ENCODE measurements around the gene PSRC1.
"Not testable (repeated sequence)": the region's sequence is repeated elsewhere in the genome, so short reads cannot be mapped to it uniquely, and the experiment has no call there.

Gene PSRC1

DNA sequence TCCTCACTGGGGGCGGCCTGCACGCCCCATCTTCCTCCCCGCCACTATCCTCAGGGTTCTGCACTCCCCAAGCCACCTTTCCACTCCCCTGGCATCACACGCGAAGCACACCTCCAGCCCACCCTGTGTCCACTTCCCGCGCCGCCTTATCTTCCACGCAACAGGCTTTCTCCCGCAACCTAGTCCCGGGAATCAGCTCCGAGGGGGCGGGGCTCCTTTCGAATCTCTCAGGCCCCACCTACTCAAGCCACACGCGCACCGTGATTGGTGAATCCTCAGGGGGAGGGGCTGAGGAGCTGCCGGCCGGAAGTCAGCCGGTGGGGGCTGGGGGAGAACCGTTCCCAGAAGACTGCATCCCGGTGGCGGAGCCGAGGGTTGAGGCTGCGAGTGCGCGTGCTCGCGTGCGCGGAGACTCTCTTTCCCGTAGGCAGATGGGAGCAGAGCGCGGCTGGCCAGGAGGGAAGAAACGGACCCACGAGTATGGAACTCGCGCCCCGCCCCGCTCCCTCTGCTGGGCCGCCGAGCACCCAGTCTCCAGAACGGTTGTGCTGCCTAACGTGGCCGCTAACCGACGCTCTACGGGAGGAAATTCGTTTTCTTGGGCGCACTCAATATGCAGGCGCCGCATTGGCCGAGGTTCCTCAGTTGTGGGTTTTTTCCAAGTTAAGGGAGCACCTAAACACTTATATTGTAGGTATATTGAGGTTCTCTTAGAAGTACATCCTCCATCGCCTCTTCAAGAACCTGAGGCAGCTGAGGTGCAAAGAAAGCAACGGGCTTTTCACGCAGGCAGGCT lies at the start of gene PSRC1:
PSRC1 (minus strand) TSS at position 194 of the 796 bp plus-strand sequence.
- DNase-seq (ENCODE audit: low read depth): peak; percentile 88

DNA sequence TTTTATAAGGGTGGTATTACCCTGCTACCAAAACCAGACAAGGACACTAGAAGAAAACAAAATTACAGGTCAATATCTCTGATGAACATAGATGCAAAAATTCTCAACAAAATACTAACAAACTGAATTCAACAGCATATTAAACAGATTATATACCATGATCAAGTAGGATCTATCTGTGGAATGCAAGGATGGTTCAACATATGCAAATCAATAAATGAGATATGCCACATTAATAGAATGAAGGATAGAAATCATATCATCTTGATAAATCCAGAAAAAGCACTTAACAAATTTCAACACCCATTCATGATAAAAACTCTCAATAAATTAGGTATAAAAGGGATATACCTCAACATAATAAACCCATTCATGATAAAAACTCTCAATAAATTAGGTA lies 48.2 kb upstream of the PSRC1 start:
- no peak for DNase-seq (ENCODE audit: low read depth)

DNA sequence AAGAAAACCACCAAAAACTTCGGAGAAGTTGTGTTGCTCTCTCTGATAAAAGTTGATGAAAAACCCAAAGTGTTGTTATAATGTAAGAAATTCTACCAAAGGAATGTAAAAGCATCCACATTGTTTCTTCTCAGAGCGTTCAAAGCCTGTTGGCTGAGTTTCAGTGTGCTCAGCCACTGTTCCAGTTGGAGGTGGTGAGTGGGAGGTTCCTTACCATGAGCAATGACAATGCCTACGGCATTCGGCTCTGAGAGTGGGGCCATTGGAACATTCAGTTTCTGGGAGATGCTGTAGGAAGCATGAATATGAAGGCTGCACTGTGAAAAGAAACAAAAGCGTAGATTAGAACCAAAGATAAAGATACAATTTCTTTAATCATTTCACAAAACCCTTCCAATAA lies 44.3 kb upstream of the PSRC1 start:
- no peak for DNase-seq (ENCODE audit: low read depth)

DNA sequence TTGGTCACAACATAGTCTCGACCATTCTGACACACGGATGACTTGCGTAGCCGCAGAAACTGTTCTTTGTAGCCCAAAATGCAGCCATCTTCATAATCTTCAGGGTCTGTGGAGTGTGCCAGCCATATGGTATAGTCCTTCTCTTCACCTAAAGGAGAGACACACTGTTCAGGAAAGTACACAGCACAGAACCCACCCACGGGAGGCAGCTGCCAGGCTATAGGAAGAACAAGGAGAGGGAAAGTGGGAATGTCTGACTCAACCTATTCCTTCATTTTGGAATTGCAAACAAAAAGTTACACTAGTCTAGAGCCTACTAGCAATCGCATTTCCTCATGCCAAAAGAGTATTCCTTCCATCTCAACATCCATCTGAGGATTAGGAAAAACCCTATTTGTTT lies 40.0 kb upstream of the PSRC1 start:
- DNase-seq (ENCODE audit: low read depth): no peak

DNA sequence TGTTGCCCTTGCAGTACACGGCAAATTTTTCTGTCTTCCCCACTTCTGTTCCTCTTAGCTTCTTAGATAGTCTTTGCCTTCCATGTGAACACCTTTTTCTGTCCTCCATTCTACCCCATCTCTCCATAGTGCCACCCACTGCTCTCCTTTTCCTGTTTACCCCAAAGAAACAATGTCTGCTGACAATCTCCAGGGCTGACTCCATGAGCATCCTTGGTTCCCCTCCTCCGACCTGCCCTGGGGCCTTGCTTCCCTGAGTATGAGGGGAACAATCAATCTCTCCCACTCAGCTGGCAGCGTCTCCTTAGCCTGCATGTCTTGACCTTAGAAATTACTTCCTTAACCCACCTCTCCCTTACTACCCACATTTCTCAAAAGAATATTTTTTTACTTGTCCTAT lies 36.2 kb upstream of the PSRC1 start:
- no peak for DNase-seq (ENCODE audit: low read depth)

DNA sequence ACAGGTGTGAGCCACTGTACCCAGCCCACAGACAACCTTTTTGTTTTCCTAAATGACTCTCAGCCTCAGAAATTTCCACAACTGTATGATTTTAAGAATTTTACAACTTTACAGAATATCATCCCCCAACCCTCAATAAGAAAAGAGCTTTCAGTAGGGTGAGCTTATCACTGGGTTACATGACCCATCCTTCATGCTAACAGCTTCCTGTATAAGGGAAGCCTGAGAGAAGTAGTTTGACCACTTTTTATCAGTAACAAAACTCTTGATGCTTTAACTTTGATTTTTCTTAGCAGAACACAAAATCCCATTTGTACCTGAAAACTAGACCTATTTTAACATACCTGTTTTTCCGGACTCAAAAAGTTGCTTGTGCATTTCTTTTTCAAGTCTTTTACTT lies 33.6 kb upstream of the PSRC1 start:
- no peak for DNase-seq (ENCODE audit: low read depth)

DNA sequence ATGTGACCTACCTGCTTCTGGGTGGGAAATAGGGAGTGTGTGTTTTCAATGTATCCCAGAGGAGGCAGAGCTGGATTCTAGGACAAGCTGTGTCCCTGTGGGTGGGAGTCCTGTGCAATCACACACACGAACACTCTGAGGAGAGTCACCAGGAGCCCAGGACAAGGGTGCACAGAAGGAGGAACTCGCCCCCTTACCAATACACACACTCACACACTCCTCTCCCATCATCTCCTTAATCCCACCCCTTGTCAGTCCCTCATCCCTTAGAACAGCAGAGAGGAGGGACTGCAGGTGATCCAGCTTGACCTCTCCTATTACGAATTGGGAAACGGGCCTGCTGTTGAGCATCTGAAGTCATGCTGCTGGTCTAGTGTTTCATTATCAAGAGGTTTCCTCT lies 32.3 kb upstream of the PSRC1 start:
- no peak for DNase-seq (ENCODE audit: low read depth)

DNA sequence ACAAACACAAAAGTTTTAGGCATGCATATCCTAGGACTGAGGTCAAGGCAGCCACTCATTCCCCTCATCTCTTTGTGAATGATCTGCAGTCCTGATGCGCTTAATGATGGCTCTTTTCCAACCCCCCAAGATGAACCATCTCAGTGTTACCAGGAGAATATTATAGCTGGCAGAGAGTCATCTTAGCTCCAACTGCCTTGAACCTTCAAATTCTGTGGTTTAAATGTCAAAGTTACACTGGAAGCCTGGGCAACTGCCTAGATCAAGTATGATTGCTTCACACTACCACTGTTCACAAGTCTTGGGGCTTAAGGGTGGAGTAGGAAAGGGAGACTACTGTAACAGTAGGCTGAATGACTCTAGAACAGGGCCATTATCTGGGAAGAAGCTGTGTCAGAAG lies 31.9 kb upstream of the PSRC1 start:
- DNase-seq (ENCODE audit: low read depth): no peak

DNA sequence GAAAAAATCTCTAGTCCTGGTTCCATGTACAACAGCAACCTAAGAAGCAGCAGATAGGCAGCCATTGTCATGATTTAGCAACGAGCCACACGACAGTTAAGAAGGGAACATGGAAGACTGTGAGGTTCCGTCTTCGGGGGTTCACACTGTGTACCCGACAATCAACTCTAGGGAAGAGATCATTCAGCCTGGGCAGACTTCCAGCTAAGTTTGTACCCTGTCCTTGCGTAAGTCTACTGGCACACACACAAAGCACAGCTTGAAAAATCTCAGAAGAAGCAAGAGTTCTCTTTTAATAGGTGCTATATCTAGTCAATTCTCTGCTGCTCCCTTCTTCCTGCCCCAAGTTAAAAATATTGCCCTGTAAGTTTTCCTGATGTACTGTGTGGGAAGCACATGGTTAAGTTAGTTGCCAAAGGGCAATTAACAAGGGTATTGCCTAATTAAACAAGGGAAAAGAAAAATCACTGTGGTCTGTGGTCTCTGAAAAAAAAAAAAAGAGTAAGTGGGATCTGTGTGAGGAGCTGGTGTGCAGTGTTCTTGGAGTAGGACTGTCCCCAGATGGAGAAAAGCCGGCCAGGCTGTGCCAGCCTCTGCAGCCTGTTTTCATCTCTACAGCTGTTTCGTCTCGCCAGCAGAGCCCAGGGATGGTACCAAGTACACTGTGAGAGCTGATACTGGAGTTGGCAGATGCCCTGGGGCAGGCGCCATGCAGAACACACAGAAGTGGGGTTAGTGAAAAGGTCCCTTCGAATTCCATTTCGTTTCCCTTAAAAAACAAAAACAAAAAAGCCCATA lies 30.2 kb upstream of the PSRC1 start:
- DNase-seq (ENCODE audit: low read depth): no peak

DNA sequence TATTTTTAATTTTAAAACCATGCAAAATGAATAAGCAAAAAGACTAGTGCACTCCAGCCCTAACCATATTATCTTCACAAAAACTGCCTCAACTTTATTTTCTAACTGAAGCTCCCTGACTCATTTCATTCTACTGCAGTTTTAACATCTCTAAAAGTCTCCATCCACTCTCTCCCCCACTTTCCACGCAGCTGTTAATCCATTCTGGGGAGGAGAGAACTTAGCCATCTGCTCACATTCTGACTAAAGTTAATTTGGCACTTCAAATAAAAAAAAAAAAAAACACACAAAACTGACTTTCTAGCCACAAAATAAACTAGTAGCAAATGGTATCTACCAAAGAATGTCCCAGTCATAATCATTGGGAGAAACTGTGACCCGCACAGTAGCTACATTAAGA lies 29.3 kb upstream of the PSRC1 start:
- no peak for DNase-seq (ENCODE audit: low read depth)

DNA sequence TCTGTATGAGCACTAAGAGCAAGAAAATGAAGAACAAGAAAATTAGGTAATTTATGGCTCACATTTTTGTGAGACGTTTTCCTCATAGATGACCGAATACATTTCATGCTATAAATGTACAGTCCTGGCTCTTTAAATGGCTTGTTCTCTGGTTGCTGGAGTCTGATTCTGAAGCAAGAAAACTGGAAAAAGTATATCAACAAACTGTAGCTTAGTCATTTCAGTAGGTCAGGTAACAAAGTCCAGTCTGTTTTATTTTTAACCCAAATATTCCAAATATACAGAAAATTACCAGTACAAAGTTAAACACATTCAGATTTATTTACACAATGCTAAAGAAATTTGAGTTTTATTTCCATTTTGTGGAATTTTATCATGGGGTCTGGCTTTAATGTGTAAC lies 26.4 kb upstream of the PSRC1 start:
- DNase-seq (ENCODE audit: low read depth): no peak

DNA sequence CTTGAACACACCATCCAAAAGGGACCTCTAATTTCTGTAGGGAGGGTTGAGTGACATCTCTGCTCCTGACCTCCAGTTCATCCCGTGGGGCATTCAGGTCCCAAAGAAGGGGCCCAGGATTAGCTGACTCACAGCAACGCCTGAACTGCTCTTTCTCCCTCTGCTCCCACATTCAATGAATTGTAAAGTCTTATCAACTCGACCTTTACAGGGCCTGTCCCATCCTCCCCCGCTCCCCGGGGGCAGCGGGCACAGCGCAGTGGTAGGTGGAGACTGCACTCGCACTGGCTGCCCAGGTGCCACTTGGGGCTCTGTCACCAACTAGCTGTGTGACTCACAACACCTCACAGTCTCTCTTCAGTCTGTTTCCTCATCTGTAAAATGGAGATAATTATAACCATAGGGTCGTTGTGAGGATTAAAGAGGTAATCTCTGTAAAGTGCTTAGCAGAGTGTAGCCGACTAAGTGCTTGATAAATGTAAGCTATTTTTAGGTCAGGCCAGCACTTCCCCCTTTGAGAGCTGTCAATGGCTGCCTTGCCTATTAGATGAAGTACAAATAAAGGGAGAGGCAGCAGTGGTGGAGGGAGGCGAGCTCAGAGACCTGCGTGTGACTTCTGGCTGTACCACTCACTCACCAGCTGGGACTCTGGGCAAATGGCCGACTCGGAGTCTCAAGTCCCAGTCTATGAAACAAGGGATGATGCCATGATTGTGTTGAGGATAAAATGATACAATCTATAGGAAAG lies 24.5 kb upstream of the PSRC1 start:
- no peak for DNase-seq (ENCODE audit: low read depth)

DNA sequence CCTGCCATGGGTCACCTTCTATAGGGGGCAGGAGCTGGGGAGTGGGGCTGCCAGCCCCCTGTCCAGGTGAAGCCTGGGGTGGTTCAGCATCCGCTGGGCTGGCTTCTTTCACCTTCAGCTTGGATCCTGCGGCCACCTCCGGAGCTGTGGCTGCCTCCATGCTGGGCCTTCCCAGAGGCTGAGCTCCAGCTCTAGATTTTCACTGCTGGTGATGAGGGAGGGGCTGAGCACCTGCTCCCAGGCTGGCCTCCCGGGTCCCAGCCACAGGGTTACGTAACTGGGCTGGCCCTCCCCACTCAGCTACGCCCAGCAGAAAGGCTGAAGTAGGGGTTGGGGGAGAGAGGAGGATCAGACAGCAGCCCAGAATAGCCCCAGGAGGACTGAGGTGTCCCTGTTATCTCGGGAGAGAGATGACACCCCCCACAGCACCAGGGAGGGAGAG lies 23.9 kb upstream of the PSRC1 start, which contains the start of gene MYBPHL:
MYBPHL (minus strand) TSS at position 180 of the 442 bp plus-strand sequence; CDS start at position 160, 20 bp downstream.
- no peak for DNase-seq (ENCODE audit: low read depth)

DNA sequence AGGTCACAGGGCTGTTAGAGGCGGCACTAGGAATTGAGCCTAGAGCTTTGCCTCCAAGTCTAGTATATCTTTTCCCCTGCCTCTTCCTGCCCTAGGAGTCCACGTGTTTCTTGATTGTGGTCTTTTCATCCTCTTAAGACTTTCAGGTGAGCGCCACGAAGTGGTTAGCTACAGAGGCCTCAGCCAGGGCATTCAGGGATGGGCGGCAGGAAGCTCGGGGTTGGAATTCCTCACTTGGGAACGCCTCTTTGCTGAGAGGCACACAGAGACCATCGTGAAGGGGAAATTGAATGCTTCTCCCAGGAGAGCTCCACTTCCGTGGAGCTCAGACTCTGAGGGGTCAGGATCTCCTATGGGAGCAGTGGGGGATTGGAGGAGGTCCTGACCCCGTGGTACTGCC lies 23.0 kb upstream of the PSRC1 start:
- not testable (repeated sequence) for DNase-seq (ENCODE audit: low read depth)

DNA sequence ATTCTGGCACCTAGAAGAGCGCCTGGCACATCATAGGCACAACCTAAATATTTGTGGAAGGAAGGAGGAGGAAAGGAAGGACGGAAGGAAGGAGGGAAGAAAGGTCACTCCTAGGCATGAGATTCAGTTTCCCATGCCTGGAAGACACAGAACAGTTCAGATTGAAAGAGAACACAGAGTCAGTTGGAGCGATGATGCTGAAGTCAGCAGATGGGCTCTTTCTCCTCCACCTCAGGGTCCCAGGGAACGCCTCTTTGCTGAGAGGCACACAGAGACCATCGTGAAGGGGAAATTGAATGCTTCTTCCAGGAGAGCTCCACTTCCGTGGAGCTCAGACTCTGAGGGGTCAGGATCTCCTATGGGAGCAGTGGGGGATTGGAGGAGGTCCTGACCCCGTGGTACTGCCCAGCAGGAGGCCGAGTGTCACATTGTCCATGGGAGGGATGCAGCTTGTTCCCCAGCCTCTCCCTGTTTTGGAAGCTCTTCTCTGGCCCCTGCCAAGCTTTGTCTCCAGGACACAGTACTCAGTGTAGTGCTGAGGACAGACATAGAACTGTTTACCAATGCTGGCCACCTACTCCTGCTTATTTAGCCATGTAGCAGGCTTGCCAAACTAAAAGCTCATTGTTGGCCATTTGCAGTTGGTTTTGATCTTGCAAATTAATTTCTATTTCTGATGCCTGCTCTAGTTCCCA lies 21.4 kb upstream of the PSRC1 start:
- no peak for DNase-seq (ENCODE audit: low read depth)

DNA sequence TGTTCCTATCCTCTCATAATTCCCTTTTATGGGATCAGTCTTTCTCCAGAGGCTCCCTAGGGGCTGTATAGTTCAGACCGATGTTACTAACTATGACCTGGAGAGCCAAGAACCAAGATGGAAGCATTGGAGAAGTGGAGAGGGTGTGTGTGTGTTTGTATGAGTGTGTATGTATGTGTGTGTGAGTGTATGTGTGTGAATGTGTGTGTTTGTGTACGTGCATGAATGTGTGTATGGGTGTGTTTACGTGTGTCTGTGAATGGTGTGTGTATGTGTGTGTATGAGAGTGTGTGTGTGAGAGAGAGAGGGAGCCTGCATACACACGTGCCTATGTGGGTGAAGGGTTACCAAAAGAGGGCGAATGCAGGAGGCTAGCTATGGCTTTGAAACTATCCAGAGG lies 18.9 kb upstream of the PSRC1 start:
- DNase-seq (ENCODE audit: low read depth): no peak

DNA sequence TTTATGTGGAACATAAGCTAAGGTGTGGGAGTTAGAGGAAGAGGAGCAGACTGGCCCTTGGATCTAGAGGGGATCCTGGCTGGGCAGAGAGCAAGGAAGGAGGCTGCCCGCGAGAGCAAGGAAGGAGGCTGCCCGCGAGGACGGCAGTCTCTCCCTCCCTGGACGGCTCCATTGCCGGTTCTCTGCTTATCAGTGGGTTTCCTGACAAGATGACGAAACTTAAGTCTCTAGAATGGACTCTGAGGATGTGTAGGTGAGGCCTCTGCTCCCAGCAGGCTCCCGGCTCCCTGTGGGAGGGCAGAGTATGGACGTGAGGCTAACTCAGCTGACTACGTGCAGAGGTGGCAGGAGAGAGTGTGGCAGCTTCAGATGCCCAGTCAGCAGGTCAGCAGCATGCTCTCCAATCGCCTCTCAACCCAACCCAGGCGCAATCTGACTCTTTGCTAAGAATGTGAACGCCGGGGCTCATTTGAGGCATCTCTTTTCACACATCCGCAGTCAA lies 17.8 kb upstream of the PSRC1 start:
- DNase-seq (ENCODE audit: low read depth): no peak

DNA sequence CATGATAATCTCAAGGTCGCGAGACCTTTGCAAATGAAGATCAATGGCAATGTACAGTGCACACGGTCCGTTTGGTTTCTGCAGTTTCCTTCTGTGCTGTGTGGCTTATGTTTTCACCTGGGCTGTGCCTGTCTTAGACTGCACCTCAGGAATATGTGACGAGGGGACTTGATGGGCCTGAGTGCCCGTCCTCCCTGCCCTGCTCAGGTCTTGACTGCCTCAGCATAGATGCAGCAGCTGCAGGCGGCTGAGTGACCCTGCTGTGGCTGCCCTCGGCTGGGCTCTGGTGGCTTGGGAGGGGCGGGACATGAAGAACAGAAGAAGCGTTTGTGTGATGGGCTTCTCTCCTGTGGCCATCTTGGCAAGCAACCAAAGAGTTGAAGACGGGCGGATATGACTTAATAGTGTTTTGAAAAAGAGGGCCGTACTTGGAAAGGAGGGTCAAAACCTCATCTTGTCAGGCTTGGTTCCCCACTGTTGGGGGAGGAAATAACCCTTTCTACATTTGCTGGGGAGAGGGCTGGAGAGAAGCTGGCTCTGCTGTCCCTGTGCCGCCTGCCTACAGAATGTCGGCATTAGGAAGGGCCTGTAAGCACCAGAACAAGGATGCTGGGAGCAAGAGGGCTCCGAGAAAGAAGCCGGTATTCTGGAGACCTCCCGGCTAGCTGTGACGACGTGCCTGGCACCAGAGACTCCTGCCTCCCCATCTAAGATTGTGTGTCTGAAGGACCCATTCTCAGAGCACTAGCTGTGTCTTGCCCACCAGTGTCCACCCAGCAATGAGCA lies 16.8 kb upstream of the PSRC1 start:
- DNase-seq (ENCODE audit: low read depth): no peak

DNA sequence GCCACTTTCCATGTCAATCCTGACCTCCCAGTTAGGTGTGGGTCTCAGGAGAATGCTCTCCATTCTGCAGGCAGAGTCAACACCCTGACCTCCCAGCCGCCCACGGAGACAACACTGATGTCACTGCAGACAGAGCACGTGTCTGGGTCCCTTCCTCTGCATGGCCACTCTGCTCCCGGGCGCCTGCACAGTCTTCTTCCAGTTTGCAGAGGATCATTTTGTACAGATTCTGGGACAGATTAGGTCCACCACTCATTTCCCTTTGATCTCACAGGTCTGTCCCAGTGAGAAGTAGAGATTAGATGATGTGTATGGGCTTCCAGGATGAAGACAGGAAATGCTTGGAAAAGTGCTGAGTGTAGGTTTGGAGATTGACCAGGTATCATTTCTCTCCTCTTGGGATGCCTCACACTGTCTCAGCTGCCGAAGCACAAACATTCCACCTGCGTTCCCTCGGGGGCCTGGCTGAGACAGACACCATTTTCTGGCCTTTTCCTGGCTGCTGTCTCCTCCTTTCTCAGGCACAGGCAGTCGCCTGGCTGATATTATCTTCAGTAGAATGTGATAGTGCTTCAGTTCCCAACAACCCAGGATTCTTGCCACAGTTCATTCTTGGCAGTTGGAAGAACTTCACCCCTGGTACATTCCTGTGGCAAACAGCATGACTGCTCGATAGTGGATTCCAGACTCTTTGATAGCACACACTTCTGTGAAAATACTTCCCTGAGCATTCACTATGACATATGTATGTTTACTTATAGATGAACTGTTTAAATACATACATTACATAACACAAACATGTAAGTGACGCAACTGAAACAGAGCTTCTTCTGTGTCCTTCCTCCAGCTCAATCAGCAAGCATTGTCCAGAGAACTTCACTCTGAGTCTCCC lies 16.0 kb upstream of the PSRC1 start:
- no peak for DNase-seq (ENCODE audit: low read depth)

DNA sequence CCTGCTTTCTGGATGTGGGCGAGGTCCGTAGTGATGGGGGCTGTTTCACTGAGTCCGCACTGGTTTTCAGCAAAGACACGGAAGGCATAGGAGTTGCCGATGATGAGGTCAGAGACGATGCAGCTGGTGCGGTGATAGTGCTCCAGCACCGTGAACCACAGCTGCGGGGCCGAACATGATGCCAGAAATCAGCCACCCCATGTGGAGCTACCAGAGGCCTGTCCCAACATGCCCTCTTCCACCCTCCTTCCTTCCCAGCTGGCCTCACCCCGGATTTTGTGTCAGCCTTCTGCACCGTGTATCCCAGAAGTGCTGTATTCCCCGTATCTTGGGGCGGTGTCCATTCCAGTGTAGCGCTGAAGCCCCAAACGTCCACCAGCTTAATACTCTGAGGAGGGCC lies 13.8 kb upstream of the PSRC1 start:
- no peak for DNase-seq (ENCODE audit: low read depth)
